ENCODE measurements around the gene TRPM6. TPM values are rescaled to one million over a fixed set of nuclear protein-coding genes. Genes with fewer than 3 reads are reported as not detected.

The TRPM6 gene
- total and polyA plus RNA-seq, 10 donors = 0.05 to 9.9 (median 1.7) TPM

DNA sequence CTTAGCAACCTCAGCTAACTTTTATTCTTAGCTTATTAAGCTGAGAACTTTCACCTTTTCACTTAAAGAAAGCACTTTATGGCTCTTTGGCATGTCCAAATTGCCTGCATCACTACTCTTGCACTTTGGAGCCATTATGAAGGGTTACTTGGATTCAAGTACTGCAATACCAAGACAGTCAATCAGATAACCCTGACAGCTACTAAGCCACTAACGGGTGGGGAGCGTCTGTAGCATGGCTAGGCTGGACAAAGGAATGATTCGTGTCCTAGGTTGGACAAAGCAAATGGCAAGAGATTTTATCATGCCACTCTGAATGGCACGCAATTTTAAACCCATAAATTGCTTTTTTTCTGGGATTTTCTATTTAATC lies 39.6 kb downstream of the TRPM6 start:
- Histone ChIP-seq H3K9me3 (peaks cover 0 to 6% (median 0%) of the 10 kb centered on the region in 8 donors), H3K27me3 (replicated peaks in 1 of 7) (no peaks in the 10 kb centered on the region), H3K4me3 (no peak overlapping the region), H3K27ac (no peak overlapping the region), H3K36me3 (no peaks in the 10 kb centered on the region), H3K4me1 (no peaks in the 10 kb centered on the region)
- intact Hi-C loops (cut with DNase I; ENCODE audit: low total_unique reads) = no loop called here
- DNase-seq = no peak
- TF ChIP-seq, protein P1, sequence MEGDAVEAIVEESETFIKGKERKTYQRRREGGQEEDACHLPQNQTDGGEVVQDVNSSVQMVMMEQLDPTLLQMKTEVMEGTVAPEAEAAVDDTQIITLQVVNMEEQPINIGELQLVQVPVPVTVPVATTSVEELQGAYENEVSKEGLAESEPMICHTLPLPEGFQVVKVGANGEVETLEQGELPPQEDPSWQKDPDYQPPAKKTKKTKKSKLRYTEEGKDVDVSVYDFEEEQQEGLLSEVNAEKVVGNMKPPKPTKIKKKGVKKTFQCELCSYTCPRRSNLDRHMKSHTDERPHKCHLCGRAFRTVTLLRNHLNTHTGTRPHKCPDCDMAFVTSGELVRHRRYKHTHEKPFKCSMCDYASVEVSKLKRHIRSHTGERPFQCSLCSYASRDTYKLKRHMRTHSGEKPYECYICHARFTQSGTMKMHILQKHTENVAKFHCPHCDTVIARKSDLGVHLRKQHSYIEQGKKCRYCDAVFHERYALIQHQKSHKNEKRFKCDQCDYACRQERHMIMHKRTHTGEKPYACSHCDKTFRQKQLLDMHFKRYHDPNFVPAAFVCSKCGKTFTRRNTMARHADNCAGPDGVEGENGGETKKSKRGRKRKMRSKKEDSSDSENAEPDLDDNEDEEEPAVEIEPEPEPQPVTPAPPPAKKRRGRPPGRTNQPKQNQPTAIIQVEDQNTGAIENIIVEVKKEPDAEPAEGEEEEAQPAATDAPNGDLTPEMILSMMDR (IDR thresholded peaks at IDR 0.05 in 8 of 11, conservative IDR thresholded peaks at IDR 0.05 in 3 of 11) = no peak
- no peak for TF ChIP-seq POLR2A (IDR thresholded peaks at IDR 0.05)
- no peak for TF ChIP-seq POLR2AphosphoS5 (IDR thresholded peaks at IDR 0.05)
- 60 to 87% (median 81%) methylated on average over 4 of the region's 4 CpGs for WGBS, 5 donors

DNA sequence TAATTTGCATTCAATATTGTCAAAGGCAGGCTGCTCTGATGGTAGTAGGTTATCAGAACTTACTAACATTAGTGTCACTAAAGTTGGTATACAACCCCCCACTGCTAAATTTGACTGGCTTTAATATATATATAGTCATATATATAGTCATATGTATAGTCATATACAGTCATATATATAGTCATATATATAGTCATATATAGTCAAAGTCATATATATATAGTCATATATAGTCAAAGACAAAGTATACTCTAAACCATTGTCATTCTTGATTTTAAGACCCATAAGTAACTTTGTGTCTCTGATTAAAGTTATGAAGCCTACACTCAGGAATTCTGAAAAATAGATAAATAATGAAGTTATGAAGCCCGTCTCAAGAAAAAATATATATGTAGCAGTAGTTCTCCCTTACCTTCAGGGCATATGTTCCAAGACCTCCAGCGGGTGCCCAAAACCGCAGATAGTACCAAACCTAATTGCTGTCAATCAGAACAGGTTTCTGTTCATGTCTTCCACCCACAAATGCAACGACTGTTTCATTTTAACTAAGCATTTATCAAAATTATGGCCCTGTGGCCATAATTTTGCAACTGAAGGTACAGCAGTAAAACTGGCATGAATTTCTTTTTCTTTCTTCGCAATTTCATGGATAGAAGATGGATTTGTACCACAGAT lies 40.1 kb downstream of the TRPM6 start:
- Histone ChIP-seq H3K36me3 (no peaks in the 10 kb centered on the region), H3K9me3 (peaks cover 0 to 6% (median 0%) of the 10 kb centered on the region in 8 donors), H3K4me1 (no peaks in the 10 kb centered on the region), H3K27ac (no peak overlapping the region), H3K27me3 (replicated peaks in 1 of 7) (no peaks in the 10 kb centered on the region), H3K4me3 (no peak overlapping the region)
- TF ChIP-seq, protein P1 (IDR thresholded peaks at IDR 0.05 in 8 of 11, conservative IDR thresholded peaks at IDR 0.05 in 3 of 11) = no peak
- TF ChIP-seq POLR2A (IDR thresholded peaks at IDR 0.05) = no peak
- TF ChIP-seq POLR2AphosphoS5 (IDR thresholded peaks at IDR 0.05) = no peak
- no peak for DNase-seq
- intact Hi-C loops (cut with DNase I; ENCODE audit: low total_unique reads) = no loop called here
- WGBS, 5 donors = 67 to 90% (median 79%) methylated on average over 5 of the region's 5 CpGs

DNA sequence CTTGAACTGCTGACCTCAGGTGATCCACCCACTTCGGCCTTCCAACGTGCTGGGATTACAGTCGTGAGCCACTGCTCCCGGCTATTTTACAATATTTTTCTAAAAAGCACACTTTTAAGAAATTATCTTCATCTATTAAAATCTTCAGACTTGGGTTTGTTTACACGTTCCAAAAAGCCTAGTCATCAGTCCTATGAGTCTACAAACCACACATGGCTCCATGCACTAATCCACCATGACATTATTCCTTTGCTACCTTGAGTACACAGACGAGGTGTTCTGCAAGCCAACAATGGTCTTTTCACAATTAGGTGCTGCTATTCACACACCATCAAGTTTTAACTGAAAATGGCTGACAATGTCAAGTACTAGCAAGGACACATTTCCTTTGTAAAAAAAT lies 41.0 kb downstream of the TRPM6 start:
- no peaks in the 10 kb centered on the region for H3K4me1 ChIP-seq
- H3K4me3 ChIP-seq = no peak overlapping the region
- no peaks in the 10 kb centered on the region for H3K27me3 ChIP-seq (replicated peaks in 1 of 7)
- H3K9me3 ChIP-seq = peaks cover 0 to 6% (median 0%) of the 10 kb centered on the region in 8 donors
- no peak for DNase-seq
- WGBS, 5 donors = 77 to 90% (median 83%) methylated on average over 6 of the region's 6 CpGs
- intact Hi-C loops (cut with DNase I; ENCODE audit: low total_unique reads) = no loop called here
- H3K36me3 ChIP-seq = no peaks in the 10 kb centered on the region
- H3K27ac ChIP-seq = no peak overlapping the region
- TF ChIP-seq, protein P1 (IDR thresholded peaks at IDR 0.05 in 8 of 11, conservative IDR thresholded peaks at IDR 0.05 in 3 of 11) = no peak
- TF ChIP-seq POLR2AphosphoS5 (IDR thresholded peaks at IDR 0.05) (no peak), POLR2A (IDR thresholded peaks at IDR 0.05) (no peak)

DNA sequence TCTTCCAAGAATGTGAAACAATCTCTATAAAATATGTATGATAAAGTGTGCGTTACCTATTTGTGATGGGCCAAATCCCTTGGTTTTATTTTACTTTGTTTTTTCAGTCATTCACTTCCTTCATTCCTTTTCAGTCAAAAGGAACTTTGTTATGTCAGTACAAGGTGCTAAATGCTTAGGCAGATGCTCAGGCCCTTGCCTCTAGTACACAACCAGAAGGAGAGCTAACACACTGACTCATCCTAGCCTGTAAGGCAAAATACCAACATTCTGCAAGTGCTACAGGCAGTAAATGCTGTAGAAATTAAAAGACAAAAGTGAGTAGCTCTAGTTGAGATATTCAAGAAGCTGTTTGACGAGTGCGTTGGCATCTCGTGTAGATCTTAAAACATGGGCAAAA lies 49.4 kb downstream of the TRPM6 start:
- intact Hi-C loops (cut with DNase I; ENCODE audit: low total_unique reads) = no loop called here
- H3K9me3 ChIP-seq = no peaks in the 10 kb centered on the region
- H3K36me3 ChIP-seq = peaks cover 0 to 3% (median 0%) of the 10 kb centered on the region in 6 donors
- no peak for DNase-seq
- WGBS, 5 donors = 88 to 97% (median 92%) methylated on average over 4 of the region's 4 CpGs
- no peaks in the 10 kb centered on the region for H3K27me3 ChIP-seq (replicated peaks in 1 of 7)
- no peak overlapping the region for H3K27ac ChIP-seq
- TF ChIP-seq, protein P1 (IDR thresholded peaks at IDR 0.05 in 8 of 11, conservative IDR thresholded peaks at IDR 0.05 in 3 of 11) = no peak
- TF ChIP-seq POLR2AphosphoS5 (IDR thresholded peaks at IDR 0.05) (no peak), POLR2A (IDR thresholded peaks at IDR 0.05) (no peak)
- H3K4me3 ChIP-seq = no peak overlapping the region
- H3K4me1 ChIP-seq = no peaks in the 10 kb centered on the region

Data from spleen (tissue), 11 donors.